T-helper 9 cell (primary cell): ENCODE measurements around the gene EPHA2.
"Not testable (repeated sequence)": the region's sequence is repeated elsewhere in the genome, so short reads cannot be mapped to it uniquely, and the experiment has no call there.

ENCODE experiments used
- DNase-seq: peaks from one replicate; pipeline ENCODE4 v3.0.0-alpha.2; 2020
- total RNA-seq, 2 donors: gene quantifications; one replicate each; lab custom pipeline; 2026; lab: John Stamatoyannopoulos, UW

The EPHA2 gene
- 0 to 0.21 reads per million in 2 donors for total RNA-seq

DNA sequence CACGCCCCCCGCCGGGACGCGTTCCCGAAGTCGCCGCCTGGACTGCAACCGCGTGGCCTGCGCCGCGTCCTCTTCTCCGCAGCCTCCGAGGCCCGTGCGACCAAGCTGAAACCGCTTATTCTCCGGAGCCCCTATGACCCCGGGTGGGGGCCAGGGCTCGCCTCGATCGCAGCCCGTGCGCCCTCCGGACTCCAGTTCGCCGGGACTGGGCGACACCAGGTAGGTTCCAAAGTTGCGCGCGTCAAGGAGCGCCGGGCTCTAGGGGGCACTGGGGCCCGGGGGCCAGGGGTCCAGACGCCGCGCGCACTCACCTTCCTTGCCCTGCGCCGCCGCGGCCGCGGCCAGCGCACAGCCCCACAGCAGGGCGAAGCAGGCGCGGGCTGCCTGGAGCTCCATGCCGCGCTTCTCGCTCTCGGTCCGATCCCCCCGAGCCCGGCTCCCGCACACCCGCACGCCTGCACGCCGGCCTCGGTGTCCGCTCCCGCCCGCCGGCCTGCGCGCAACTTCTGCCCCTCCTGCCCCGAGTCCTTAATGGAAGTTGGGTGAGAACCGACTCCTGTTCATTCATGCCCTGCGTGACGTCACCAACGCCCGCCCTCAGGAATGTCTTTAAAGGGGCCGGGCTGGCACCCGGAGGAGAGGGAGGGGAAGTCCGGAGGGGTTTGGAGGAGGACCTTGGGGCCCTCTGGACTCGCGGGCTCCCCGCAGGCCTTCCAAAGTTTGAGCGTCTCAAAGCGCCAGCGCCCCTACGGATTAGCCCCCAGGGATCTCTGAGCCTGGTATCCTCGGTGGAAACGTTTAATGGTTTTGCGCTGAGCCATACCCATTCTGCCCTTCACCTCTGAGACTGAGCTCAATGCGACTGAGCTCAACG is at the start of gene EPHA2:
Gene EPHA2, minus strand, starts transcription at position 533 of the 874 bp plus-strand sequence. Its CDS starts 137 bp downstream, at position 396.
- peak; percentile 11 for DNase-seq

DNA sequence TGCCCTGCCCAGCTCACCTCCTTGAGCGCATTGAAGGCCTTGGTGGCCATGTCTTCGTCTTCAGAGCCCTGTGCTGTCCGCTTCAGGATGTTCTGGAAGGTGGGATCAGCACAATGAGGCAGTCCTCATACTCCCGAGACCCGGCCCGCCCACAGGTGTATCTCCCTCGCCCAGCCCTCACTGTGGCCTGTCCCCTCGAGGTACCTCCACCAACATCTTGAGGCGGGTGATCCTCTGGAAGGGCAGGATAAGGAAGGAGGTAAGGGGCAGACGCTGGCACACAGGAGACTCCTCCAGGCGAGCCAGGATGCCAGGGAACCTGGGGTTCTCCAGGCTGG is 49.4 kb upstream of the EPHA2 start:
- no peak for DNase-seq

DNA sequence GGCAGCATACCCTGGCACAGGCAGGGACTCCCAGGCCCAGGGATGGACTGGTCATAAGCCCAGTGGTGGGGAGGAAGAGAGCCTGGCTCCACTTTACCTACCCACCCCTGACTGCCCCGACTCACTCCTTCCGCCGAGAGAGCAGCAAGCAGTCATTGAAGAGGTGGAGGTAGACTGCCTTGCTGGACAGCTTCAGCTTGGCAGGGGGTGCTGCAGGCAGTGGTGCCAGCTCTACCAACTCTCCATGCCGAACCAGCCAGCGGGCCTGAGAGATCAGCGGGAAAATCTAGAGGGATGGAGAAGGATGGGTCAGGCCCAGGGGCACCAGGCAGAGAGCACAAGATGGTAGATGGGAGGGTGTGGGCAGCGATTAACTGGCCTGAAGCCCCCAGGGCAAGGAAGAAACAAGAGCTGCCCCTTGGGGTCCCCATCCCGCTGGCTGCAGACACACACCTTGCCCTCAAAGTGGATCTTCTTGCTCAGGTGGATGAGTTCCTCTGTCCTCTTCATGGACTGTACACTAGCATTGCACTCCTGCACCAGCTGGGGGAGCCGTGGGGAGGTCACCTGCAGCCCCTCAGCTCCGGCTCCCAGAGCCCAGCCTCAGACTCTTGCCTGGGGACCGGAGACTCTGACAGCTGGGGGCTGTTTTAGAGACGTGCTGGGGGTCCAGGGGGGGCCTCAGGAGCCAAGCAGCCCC is 48.9 kb upstream of the EPHA2 start:
- no peak for DNase-seq

DNA sequence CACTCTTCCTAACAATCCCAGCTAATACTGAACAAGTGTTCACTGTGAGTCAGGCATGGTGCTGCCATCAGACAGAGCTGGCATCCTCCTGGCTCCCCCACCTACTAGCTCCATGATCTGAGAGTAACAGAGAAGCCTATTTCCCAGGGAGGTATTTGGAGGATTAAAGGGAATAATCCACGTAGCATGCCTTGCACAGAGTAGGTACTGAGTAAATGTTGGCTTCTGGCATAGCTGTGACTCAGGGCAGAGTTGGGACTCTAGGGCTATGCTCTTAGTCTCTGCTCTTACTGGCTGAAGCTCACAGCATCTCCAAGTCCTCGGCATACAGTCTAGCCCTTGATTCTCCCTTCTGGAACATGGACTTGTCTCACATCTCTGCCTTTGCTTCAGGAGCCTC is 48.3 kb upstream of the EPHA2 start:
- no peak for DNase-seq

DNA sequence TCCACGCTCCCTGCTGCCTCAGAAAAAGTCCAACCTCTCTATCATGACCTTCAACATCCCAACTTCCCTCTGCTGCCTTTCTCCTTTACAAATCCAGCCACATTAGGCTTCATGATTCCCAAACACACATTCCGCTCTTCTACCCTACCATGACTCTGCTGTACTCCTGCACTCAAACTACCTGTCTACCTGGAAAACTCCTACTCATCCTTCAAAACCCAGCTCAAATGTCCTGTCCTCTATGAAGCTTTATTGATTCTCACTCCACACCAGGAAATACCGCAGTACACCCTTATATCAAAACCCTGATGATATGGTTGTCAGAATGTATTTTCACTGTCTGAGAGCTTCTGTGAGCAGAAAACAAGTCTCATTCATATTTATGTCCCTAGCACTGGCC is 47.7 kb upstream of the EPHA2 start:
- no peak for DNase-seq

DNA sequence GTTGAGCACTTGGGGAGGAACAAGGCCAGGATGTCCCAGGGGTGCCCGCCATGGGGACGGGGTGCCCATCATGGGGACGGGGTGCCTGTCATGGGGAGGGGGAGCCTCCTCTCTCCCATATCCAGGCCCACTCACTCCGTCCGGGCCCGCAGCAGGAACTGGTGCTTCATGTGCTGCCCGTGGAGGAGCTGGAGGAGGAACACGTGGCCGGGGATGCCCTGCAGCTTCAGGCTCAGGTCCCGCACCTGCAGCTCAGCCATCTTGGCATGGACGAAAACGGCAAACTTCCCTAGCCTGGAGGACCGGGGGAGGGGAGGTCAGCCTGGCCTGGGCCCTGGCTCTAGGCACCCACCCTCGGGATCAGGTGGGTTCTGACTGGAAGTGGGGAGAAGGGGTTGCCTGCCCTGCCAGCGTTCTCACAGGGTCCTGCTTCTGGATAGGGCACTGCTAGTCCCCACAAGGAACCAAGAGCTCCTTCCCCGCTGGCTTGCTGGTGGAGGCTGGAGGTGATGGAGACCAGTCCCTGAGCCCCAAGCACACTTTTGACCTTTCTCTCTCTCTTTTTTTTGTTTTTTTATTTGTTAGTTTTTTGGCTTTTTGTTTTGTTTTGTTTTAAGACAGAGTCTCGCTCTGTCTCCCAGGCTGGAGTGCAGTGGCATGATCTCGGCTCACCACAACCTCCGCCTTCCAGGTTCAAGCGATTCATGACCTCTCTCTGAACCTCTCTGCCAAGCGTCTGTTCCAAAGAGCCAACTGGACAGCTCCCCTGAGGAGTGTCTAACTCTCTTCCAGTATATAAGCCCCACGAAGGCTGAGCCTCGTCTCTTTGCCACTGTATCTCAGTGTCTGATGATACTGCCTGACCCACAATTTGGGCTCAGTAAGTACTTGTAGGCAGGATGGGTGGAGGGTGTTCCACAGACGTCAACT is 46.7 kb upstream of the EPHA2 start:
- DNase-seq: no peak

DNA sequence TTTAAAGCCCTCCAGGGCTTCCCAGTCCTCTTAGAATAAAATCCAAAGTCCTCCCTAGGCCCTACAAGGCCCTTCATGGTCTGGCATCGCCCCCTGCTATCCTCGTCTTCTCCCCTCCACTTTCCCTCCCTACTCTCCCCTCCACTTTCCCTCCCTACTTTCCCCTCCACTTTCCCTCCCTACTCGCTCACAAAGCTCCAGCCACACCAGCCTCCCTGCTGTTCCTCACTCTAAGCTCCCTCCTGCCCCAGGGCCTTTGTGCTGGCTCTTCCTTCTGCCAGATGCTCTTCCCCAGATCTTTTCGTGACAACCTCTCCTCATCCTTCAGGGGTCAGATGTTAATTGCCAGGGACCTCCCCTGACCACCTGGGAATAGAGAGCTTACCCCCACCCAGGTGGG is 43.8 kb upstream of the EPHA2 start:
- no peak for DNase-seq

DNA sequence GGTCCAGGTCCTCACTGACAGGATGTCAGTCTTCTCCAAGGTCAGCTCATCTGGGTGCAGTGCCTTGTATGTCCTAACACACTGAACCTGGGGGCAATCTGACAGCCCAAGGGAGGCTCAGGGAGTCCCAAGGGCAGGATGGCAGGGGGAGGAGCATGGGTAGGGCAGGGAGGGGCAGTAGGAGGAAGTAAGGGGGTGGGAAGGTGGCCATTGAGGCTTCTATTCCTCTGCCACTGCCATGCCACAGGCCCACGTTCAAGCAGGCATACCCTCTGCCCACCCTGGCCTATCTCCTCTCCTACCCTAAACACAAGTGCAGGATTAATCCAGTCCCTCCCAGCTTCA is 43.3 kb upstream of the EPHA2 start:
- DNase-seq: no peak

DNA sequence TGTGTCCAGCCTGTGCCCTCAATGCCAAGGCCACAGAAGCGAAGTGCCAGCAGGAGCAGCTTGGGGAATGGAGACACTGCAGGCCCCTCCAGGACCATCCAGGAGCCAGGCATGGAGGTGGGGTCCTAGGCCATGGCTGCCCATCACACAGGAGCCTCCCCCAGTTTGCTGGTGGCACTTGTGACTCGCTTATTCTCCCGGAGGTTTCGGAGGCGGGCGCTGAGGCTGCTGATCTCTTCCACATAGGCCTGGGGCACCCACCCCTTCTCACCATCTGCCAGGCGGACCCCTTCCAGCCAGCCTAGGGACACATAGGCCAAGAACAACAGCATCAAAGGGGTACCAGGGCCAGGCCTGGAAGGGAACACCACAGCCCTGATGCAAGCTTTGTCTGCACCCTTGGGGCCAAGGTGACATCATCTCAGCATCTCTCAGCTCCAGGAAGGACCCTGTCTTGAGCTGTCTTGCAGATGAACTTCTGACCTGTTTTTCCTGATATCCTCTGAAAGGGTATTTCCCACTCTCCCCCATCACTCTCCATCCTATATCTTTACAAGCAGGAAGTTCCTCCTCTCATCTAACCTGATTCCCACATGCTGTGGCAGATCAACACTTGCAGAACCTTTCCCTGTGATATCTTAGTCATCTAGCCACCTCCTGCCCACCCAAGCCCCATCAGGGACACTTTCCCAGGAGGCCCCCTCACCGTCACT is 42.7 kb upstream of the EPHA2 start:
- DNase-seq: no peak

DNA sequence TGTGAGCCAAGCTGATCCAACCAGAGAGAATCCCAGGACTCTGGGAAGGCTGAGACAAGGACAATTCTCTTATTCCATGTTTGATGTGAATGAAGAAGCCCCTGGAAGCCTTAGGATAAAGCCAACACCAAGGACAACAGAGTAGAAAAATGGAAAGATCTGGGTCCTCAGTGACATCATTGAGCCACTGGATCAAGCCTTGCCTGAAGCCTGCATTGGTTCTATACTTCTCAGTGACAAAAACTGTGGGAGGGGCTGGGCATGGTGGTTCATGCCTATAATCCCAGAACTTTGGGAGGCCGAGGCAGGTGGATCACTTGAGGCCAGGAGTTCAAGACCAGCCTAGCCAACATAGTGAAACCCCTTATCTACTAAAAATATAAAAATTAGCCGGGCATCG is 41.0 kb upstream of the EPHA2 start:
- DNase-seq: no peak

DNA sequence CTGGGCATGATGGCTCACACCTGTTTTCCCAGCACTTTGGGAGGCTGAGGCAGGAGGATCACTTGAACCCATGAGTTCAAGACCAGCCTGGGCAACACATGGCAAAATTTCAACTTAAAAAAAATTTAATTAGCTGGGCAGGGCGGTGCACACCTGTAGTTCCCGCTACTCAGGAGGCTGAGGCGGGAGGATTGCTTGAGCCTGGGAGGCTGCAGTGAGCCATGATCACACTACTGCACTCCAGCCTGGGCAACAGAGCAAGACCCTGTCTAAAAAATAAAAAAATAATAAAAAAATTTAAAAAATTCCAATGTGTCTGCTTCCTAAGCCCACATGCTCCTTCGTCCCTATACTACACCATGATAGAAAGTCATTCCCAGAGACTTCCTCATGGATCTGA is 40.3 kb upstream of the EPHA2 start:
- DNase-seq: not testable (repeated sequence)

DNA sequence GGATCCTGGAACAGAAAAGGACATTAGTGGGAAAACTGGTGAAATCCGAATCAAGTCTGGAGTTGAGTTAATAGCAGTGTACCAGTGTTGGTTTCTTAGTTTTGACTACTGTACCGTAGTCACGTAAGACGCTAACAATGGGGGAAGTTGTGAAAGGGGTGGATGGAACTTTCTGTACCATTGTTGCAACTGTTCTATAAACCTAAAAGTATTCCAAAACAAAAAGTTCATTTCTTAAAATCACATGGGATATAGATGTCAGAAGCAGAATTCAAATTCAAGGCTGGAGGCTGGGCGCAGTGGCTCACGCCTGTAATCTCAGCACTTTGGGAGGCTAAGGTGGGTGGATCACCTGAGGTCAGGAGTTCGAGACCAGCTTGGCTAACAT is 39.6 kb upstream of the EPHA2 start:
- DNase-seq: no peak

DNA sequence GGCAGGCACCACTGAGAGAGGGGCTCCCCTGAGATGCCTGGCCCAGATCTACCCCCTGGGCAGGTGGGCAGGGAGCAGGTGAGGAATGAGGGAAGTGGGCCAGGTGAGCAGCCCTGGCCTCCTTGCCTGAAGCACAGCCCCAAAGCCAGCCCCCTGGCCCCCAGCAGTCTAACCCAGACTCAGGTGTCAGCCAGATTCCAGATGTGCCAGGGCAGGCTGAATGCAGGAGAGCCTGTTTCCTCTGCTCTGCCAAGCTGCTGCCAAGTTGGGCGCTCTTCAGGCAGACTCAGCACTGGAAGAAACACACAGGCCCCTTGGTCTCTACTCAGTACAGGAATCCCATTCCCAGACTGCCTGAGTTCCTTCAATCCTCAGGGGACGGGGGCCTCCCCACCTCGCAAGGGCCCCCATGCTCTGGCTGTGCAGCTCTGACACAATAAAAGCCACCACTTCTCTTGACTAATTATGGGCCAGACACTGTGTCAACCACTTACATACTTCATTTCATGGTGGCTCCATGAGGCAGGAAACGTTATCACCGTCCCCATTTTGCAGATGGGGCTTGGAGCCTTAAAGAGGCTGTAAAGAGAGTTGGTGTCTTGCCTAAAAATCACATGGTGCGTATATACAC is 36.2 kb upstream of the EPHA2 start:
- no peak for DNase-seq

DNA sequence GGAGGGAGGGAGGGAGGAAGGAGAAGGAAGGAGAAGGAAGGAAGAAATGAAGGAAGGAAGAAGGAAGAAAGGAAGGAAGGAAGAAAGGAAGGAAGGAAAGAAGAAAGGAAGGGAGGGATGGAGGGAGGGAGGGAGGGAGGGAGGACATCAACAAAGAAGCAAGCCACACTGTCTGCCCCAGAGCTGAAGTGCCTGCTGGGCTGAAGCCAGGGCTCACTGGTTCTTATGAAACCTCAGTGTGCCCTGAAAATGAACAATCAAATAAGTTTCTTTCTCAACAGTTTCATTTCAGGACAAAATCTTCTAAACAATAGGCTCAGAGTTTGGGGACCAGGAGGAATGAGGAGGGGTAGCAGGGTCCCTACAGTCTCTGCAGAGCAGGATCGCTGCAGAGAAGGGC is 35.4 kb upstream of the EPHA2 start:
- DNase-seq: no peak

DNA sequence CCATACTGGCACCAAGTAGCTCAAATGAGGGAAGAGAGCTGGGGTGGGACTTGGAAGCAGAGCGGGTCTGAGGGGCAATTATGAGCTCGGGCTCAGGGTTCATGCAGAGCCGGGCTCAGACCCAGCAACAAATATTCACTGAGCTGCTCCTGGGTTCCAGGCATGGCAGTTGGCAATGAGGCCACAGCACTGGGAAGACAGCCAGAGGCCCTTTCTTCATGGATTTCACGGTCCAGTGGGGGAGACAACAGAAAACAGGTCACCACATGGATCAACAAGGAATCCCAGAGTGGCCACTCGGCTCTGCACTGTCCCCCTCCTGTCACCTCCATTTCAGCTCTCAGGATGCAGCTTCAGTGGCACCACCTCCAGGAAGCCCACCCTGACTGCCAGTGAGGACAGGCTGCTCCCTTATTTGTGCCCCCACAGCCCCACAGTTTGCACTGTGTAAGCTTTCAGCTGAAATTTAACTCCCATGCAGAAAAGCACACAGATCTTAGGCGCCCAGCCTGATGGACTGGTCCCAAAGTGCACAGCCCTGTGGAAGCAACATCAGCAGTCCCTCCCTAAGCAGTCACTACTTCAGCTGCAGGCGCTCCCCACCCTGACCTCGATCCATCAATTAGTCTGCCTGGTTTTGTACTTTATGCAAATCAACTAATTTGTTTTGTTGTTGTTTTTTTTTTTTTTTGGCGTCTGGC is 34.2 kb upstream of the EPHA2 start:
- DNase-seq: no peak

DNA sequence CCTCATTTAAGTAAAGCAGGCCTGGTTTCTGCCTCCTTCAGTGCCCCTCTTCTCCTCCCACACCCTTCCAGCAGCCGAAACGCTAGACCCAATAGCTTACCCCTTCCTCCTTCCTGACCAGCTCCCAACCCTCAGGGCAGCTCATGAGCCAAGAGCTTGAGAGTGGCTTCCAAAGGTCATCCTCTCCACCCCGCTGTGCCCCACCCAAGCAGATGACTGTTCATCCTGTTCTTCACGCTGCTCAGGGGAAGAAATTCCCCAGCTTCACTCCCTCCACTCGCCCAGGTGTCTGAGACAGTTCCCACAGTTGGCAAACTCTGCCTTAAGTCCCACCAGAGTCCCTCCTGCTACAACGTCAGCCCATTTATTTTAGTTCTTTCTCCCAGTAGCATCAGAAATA is 33.1 kb upstream of the EPHA2 start:
- DNase-seq: no peak

DNA sequence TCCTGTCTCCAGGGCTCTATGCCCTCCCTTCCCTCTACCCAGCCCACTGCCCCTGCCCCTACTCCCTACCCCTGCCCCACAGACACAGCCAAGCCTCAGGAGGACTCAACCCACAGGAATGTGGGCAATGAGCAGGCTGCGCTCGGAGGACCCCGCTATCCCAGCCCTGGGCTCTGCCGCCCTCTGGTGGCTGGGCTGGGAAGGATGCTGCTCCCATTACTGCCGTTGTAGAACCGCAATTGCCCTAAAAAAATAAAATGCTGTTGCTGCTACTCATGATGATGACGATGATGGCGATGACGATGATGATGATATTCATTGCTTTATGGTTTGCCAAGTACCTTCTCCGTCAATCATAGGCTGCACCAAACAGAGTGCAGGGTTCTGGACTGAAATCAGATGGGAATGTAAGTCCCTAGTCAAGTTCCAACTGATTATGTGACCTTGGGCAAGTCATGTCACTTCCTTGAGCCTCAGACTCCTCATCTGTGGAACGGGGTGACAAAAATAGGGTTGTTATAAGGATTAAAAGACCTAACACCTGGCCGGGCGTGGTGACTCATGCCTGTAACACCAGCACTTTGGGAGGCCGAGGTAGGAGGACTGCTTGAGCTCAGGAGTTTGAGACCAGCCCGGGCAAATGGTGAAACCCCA is 32.0 kb upstream of the EPHA2 start:
- peak; percentile 74 for DNase-seq

DNA sequence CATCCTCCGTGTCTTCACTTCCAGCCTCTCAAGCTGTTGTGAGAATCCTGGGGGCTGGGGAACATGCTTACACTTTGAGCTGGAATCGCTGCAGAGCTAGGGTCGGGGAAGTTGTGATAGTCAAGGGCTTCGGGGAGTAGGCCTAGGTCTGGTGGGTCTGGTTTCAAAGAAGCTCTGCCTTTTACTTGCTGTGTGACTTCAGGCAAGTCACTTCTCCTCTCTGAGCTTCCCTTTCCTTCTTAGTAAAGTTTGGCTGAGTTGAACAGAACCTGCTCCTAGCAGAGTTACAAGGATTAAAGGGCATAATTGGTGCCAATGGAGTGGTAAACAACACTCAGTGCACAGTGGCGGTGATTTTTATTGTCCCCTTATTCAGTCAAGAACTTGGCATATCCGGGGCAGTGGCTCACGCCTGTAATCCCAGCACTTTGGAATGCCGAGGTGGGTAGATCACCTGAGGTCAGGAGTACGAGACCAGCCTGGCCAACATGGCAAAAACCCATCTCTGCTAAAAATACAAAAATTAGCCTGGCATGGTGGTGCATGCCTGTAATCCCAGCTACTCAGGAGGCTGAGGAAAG is 30.9 kb upstream of the EPHA2 start:
- no peak for DNase-seq

DNA sequence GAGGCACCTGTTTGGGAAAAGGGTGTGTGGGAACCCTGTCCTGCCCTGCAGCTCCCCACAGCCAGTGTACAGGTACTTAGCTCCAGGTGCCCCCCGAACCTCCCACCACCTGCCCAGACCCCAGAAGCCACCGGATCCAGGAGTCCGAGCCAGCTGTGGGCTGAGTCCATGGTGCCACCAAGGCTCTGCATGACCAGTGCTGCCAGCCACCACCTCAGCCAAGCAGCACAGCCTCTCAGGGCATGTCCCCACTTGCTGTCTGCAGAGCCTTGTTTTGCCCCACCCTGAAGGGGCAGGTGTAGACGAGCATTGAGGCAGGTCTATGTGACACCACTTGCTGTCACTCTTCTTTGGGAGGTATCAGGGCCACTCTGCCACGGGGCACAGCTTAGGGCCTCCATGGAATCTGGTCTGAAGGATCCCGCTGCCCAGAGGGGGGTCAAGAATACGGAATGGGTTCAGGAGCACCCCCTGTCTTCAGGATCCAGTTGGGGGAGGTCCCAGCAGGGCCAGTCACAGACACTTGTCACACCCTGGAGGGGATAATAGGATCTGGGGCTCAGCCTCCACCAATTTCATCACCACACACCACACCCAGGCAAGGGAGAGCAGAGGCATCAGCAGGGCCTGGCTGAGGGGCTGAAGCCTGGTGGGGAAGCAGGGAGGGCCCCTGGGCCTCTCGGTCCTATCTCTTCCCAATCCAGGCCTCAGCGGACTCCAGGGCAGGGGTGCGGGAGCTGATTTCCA is 28.9 kb upstream of the EPHA2 start:
- no peak for DNase-seq
